ENCODE results near the gene FCER1G. TPM values are rescaled to one million over a fixed set of nuclear protein-coding genes. Genes with fewer than 3 reads are reported as not detected.

Gene FCER1G
- total and polyA plus RNA-seq, 2 of the 8 experiments (the other 6 are each of a cell fraction or from before 2014, with no cell fraction given), result 1.6 TPM; not detected in 1

- no peak overlapping the region for H2BK5ac ChIP-seq (ENCODE audit: low read depth, low read length)
- peaks cover 4 to 12% (median 7%) of the 10 kb centered on the region in 4 experiments; a peak in 4 of 8 replicates for H3K36me3 ChIP-seq (ENCODE audit: control insufficient read depth in 2 of 4, insufficient read depth in 4 of 4, low read length in 3 of 4)
- H3K27ac ChIP-seq (ENCODE audit: low read depth, low read length), result no peak overlapping the region
- H3K27me3 ChIP-seq (replicated peaks in 1 of 4; ENCODE audit: control insufficient read depth in 3 of 4, extremely low read depth in 1 of 4, insufficient read depth in 3 of 4, low read length in 3 of 4), result no peaks in the 10 kb centered on the region; a peak in 1 of 7 replicates
- no peak overlapping the region for H4K91ac ChIP-seq (replicated peaks; ENCODE audit: insufficient read length, low read length)
- H2BK12ac ChIP-seq (ENCODE audit: low read depth, low read length), result no peak overlapping the region
- ChIA-PET CTCF (ENCODE audit: partially characterized antibody) (interaction anchor here (1.0 to 6.1 kb wide), 3 partner anchors 9 to 102 kb away, joined by 3 to 67 read pairs (median 4); partner anchors contain the start of gene NDUFS2), POLR2A (ENCODE audit: partially characterized antibody) (no interaction called here)
- H3K4me3 ChIP-seq (ENCODE audit: extremely low read depth in 1 of 4, insufficient read depth in 2 of 4, low read depth in 3 of 4, low read length in 4 of 4), result no peak overlapping the region
- FAIRE-seq (no peak), DNase-seq (ENCODE audit: low read depth in 1 of 2, low spot score in 2 of 2) (no peak)
- no peak overlapping the region for H2AFZ ChIP-seq (ENCODE audit: low read length)
- no peak overlapping the region for H3K56ac ChIP-seq (replicated peaks; ENCODE audit: insufficient read length, low read depth, low read length)
- no peaks in the 10 kb centered on the region; the same call in 1 of the 2 replicates for H3K23me2 ChIP-seq (ENCODE audit: low read depth, low read length)
- no peak for TF ChIP-seq SIRT6 (IDR thresholded peaks at IDR 0.05; ENCODE audit: low read length)
- TF ChIP-seq MAX (IDR thresholded peaks at IDR 0.05), result no peak
- TF ChIP-seq CHD1 (IDR thresholded peaks at IDR 0.05; ENCODE audit: low read depth, low read length), result no peak
- no peak for TF ChIP-seq JUND (IDR thresholded peaks at IDR 0.05; ENCODE audit: low read length)
- TF ChIP-seq USF2 (IDR thresholded peaks at IDR 0.05; ENCODE audit: low read length), result no peak
- TF ChIP-seq RFX5 (IDR thresholded peaks at IDR 0.05; ENCODE audit: borderline replicate concordance, low read depth, low read length), result no peak
- TF ChIP-seq TCF12 (IDR thresholded peaks at IDR 0.05; ENCODE audit: low read depth, low read length), result no peak
- H4K20me1 ChIP-seq (replicated peaks in 1 of 2; ENCODE audit: control insufficient read depth in 1 of 2, insufficient read depth in 2 of 2, low read length in 2 of 2), result no peaks in the 10 kb centered on the region
- H4K8ac ChIP-seq (ENCODE audit: extremely low read depth, insufficient read depth, low read length), result no peak overlapping the region
- H2BK20ac ChIP-seq (ENCODE audit: low read length), result no peak overlapping the region
- no peak overlapping the region for H3K18ac ChIP-seq (ENCODE audit: extremely low read depth, low read length)
- H3K4me1 ChIP-seq (replicated peaks in 1 of 4; ENCODE audit: control insufficient read depth in 3 of 4, insufficient read depth in 4 of 4, low read length in 3 of 4), result no peaks in the 10 kb centered on the region; a peak in 2 of 7 replicates
- no peak overlapping the region for H2AK5ac ChIP-seq (ENCODE audit: low read depth, low read length)
- H3K4ac ChIP-seq (replicated peaks; ENCODE audit: insufficient read length, low read depth, low read length), result no peak overlapping the region
- no peak overlapping the region for H2BK120ac ChIP-seq (replicated peaks; ENCODE audit: low read depth, low read length)
- H3K14ac ChIP-seq (ENCODE audit: insufficient read length), result no peak overlapping the region
- no peak overlapping the region for H3K4me2 ChIP-seq (ENCODE audit: insufficient read depth in 1 of 2, low read depth in 2 of 2, low read length in 2 of 2)
- no peaks in the 10 kb centered on the region for H3K9me3 ChIP-seq (ENCODE audit: insufficient read depth in 2 of 2, low read depth in 1 of 2, low read length in 1 of 2)
- no peaks in the 10 kb centered on the region for H3K79me2 ChIP-seq (ENCODE audit: control insufficient read depth in 1 of 2, insufficient read depth in 2 of 2, low read length in 2 of 2)
- no peak overlapping the region for H2BK15ac ChIP-seq (ENCODE audit: low read length)
- H3K23ac ChIP-seq (ENCODE audit: insufficient read length), result no peak overlapping the region
- WGBS, 2 experiments (ENCODE audit: extremely low coverage in 1 of 2, insufficient coverage in 1 of 2, insufficient read length in 1 of 2, insufficient replicate concordance in 2 of 2, low coverage in 1 of 2, low lambda C conversion rate in 2 of 2, missing lambda C conversion rate in 1 of 2), result 90% methylated on average over 5 of the region's 5 CpGs; no CpG with 5 or more reads in 1 of the 2 experiments
- H3K79me1 ChIP-seq (ENCODE audit: low read depth, low read length), result no peaks in the 10 kb centered on the region
- no peak overlapping the region for H4K5ac ChIP-seq (ENCODE audit: insufficient read length, low read depth, low read length)
- H3K9ac ChIP-seq (replicated peaks in 1 of 4; ENCODE audit: extremely low read depth in 1 of 4, low read depth in 3 of 4, low read length in 3 of 4), result no peak overlapping the region
These were observed 26.1 kb upstream of the FCER1G start for GRCh38 chr1:161189036-161189435.
